Fibroblast of lung (primary cell): ENCODE results near the gene GPR12.

Experiments
- EZH2 ChIP-seq: IDR thresholded peaks from 2 replicates; pipeline ENCODE4 v1.5.1; 2012; ENCODE audit warnings: low read length, control low read depth, mild to moderate bottlenecking; ENCODE audit errors: missing control alignments
- TF ChIP-seq, protein P1 (sequence below), 2 donors: IDR thresholded peaks in 1 of 2; conservative IDR thresholded peaks in 1 of 2; 1 replicate in 1 of 2; 2 replicates in 1 of 2; pipeline ENCODE4 v1.5.1; 2011 to 2012; ENCODE audit warnings: low read length in 2 of 2, control low read depth in 1 of 2, inconsistent platforms in 1 of 2, low read depth in 1 of 2, mild to moderate bottlenecking in 1 of 2

DNA sequence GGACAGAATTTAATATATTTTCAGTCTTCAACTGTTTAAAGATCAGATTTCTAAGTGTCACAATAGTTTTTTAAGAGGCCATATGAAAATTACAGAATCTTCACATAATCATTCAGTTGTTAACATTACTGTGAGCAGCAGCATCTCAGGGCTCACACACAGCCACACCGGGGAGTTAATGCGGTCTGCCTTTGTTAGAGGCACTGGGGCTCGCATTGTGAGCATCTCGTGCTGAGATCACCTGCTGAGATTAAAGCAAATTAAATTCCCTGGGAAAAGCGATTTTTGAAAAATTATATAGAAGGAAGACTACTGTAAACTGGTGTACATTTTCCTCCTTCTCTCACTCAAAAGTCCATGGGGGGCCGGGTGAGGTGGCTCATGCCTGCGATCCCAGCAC is 16.6 kb downstream of the GPR12 start:
- TF ChIP-seq, protein P1, sequence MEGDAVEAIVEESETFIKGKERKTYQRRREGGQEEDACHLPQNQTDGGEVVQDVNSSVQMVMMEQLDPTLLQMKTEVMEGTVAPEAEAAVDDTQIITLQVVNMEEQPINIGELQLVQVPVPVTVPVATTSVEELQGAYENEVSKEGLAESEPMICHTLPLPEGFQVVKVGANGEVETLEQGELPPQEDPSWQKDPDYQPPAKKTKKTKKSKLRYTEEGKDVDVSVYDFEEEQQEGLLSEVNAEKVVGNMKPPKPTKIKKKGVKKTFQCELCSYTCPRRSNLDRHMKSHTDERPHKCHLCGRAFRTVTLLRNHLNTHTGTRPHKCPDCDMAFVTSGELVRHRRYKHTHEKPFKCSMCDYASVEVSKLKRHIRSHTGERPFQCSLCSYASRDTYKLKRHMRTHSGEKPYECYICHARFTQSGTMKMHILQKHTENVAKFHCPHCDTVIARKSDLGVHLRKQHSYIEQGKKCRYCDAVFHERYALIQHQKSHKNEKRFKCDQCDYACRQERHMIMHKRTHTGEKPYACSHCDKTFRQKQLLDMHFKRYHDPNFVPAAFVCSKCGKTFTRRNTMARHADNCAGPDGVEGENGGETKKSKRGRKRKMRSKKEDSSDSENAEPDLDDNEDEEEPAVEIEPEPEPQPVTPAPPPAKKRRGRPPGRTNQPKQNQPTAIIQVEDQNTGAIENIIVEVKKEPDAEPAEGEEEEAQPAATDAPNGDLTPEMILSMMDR (conservative IDR thresholded peaks at IDR 0.05 in 1 of 2, IDR thresholded peaks at IDR 0.05 in 1 of 2; ENCODE audit: low read depth in 1 of 2, low read length in 2 of 2): no peak
- TF ChIP-seq EZH2: no peak
